HG02588 (cell line): ENCODE measurements around the gene RREB1.
A peak's percentile ranks its signal among the peaks of the same experiment; 100 is the strongest.

Source experiments
- ATAC-seq: cut with Tn5 transposase; IDR thresholded peaks from one replicate; pipeline ENCODE4 v1.9.1; 2021; ENCODE audit warnings: mild to moderate bottlenecking, moderate library complexity; ENCODE audit not compliant: unreplicated experiment

RREB1 gene

GRCh38 chr6:7185561-7185960, 77.8 kb downstream of the RREB1 start:
- no peak for ATAC-seq

- peak; percentile 90 for ATAC-seq
Observed at GRCh38 chr6:7188492-7188891, 80.7 kb downstream of the RREB1 start.

- ATAC-seq, result no peak
Observed at GRCh38 chr6:7189101-7189758, 81.5 kb downstream of the RREB1 start.

- no peak for ATAC-seq
Observed at GRCh38 chr6:7190791-7191190, 83.0 kb downstream of the RREB1 start.

GRCh38 chr6:7193122-7193521, 85.4 kb downstream of the RREB1 start:
- ATAC-seq, result no peak

- no peak for ATAC-seq
Observed at GRCh38 chr6:7194657-7195056, 86.9 kb downstream of the RREB1 start.

GRCh38 chr6:7195339-7196018, 87.7 kb downstream of the RREB1 start:
- ATAC-seq, result no peak

- no peak for ATAC-seq
Observed at GRCh38 chr6:7196019-7196402, 88.2 kb downstream of the RREB1 start.

GRCh38 chr6:7196685-7197283, 89.0 kb downstream of the RREB1 start:
- ATAC-seq, result no peak

- no peak for ATAC-seq
Observed at GRCh38 chr6:7197747-7198146, 90.0 kb downstream of the RREB1 start.

GRCh38 chr6:7198833-7199800, 91.4 kb downstream of the RREB1 start:
- no peak for ATAC-seq

GRCh38 chr6:7200598-7201443, 93.1 kb downstream of the RREB1 start:
- no peak for ATAC-seq

- no peak for ATAC-seq
Observed at GRCh38 chr6:7201444-7201731, 93.6 kb downstream of the RREB1 start.

- ATAC-seq, result peak; percentile 95
Observed at GRCh38 chr6:7201732-7202541, 94.2 kb downstream of the RREB1 start.

- no peak for ATAC-seq
Observed at GRCh38 chr6:7202950-7203349, 95.2 kb downstream of the RREB1 start.

- no peak for ATAC-seq
Observed at GRCh38 chr6:7203939-7204338, 96.2 kb downstream of the RREB1 start.

GRCh38 chr6:7204726-7205125, 97.0 kb downstream of the RREB1 start:
- no peak for ATAC-seq

- no peak for ATAC-seq
Observed at GRCh38 chr6:7207720-7208119, 100.0 kb downstream of the RREB1 start.

- ATAC-seq, result no peak
Observed at GRCh38 chr6:7213416-7213815, 105.7 kb downstream of the RREB1 start.

GRCh38 chr6:7214468-7214867, 106.7 kb downstream of the RREB1 start:
- ATAC-seq, result no peak
